ENCODE results near the gene NUBPL.
"Not testable (repeated sequence)": the region's sequence is repeated elsewhere in the genome, so short reads cannot be mapped to it uniquely, and the experiment has no call there.

The NUBPL gene

DNA sequence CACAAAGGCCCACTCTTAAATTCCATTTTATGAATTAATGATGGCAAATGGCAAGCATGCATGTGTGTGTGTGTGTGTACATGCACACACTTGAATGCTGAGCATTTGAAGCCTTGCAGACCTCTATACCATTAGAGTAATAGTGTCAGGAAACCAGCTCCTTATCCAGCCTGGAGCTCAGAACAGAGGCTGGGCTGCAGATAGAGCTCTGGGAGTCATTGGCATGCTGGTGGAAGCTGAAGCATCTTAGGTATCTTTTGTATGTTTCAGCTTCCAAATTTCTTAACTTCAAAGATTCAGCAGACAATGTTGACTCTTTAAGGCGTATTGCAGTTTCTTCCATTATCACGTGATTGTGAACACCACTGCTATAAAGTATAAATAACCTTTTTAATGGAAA is 323.0 kb downstream of the NUBPL start:
- DNase-seq: no peak

DNA sequence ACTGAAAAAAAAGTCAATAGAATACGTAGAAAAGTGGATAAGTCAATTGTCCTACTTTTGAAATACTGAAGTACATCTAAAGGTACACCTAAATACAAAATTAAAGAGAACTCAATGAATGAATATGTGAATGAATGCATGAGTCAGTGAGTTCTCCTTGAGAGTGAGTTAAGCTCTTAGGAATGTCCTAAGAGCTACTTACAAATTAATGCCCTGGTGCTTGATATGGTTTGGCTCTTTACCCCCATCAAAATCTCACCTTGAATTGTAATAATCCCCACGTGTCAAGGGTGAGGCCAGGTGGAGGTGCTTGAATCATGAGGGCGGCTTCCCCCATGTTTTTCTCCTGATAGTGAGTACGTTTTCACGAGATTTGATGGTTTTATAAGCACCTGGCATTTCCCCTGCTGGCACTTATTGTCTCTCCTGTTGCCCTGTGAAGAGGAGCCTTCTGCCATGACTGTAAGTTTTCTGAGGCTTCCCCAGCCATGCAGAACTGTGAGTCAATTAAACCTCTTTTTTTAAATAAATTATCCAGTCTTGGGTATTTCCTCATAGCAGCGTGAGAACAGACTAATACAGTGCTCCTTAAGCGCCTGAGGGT is 323.7 kb downstream of the NUBPL start:
- DNase-seq: no peak

DNA sequence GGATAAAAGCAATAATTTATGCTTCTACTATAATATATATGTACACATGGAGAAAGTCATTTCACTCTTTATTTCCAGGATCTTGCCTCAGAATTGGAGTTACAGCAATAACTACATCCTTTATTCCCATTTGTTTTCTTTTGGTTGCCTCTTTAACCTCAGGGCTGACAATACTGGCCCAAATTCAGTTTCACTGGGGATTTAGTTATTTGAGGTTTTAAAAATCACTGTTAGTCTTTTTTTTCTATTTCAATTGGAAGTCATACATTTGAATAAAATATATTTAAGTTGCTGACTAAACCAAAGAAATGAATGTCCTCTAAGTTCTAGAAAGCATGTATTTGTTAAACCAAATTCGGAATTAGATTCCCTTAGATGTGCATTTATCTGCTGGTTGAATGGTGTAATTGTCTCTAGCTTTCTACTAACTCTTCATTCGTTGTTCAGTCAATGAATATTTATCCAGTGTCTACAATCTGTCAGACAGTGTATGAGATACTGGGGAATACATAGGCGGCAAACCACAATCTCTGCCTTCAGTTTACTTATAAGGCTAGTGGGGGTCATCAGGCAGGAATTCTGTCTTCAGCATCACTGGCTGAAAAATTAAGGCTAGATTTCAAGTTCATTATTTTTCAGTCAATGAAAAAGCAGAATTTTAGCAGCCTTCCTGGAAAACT is 325.1 kb downstream of the NUBPL start:
- peak; percentile 49 for DNase-seq

DNA sequence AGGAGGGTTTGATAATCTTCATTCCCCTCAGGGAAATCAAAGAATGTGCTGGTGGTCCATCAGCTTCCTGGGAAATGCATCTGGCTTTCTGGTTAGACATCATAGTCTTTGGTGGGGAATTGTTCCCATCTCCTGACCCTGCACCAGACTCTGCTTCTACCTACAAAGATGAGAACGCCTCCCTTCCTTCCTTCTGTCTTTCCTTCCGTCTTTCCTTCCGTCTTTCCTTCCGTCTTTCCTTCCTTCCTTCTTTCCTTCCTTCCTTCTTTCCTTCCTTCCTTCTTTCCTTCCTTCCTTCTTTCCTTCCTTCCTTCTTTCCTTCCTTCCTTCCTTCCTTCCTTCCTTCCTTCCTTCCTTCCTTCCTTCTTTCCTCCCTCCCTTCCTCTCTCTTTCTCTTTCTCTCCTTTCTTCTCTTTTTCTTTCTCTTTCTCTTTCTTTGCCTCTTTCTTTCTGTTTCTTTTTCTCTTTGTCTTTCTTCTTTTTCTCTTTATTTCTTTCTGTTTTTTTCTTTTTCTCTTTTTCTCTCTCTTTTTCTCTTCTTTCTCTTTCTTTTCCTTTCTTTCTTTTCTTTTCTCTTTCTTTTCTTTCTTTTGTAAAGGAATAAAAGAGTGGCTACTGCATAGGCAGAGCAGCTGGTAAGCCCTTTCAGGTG is 326.9 kb downstream of the NUBPL start:
- no peak for DNase-seq

DNA sequence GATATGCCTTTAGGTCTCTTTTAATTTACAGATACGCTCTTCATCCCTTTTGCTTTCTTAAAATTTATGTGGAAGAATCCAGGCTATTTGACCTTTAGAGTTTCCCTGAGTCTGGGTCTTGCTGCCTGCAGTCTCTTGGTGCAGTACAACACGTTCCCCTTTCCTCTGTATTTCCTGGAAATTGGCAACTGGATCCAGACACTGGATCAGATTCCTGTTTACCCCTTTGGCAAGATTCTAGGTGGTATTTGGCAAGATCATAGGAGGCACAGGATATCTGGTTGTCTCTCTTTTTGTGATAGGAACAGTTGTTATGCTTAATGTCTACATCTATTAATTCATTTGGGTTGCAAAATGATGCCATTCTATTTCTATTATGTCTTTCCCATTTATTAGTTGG is 328.1 kb downstream of the NUBPL start:
- no peak for DNase-seq

DNA sequence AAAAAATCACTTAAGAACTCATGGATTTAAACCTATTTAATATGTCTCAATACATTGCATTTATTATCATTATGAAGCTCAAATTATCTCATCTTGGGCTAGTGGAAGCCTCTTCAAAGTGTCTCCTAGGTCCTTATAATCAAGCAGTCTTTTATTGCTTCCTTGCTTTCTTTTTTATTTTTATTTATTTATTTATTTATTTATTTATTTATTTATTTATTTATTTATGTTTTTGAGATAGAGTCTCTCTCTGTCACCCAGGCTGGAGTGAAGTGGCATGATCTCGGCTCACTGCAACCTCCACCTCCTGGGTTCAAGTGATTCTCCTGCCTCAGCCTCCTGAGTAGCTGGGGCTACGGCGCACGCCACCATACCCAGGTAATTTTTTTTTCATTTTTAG is 329.0 kb downstream of the NUBPL start:
- DNase-seq: not testable (repeated sequence)

DNA sequence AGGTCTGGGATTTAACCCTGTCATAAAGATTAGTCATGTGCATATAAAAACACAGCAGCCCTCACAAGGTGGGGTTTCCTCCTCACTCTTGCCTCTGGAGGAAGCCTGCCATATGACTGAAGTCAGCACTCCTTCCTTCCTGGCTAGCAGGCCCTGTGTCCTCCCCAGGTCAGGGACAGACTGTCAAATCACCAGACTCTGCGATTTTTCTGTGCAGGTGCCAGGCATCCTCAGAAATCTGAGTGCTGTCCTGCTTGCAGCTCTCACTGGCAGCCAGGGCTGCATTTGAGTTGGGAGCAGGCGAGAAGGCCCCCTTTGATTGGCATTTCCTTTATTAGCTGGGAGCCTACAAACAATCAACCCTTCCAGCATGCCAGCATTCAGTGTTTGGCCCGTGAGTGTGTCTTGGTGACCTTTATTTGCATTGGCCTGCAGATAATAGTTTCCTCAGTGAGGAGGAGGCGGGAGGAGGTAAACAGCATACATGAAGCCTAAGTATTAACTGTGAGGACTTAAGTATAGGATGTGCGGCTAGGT is 332.1 kb downstream of the NUBPL start:
- no peak for DNase-seq

DNA sequence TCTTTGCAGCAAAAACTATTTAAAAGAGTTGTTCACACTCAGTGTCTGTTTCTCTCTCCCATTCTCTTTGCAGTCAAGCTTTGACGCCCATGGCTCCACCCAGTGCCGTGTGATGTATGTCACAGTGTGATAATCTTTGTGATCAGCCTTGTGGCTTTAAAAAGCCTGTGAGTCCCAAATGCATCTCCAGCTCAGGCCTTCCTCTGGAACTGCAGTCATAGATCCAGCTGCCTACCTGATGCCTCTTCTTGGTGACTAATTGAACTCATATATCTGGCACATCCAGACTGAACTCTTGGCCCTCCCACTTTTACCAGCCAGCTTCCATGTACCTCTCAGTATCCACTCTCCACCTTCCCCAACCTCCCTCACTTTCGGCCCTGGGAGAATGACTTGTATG is 333.1 kb downstream of the NUBPL start:
- no peak for DNase-seq

DNA sequence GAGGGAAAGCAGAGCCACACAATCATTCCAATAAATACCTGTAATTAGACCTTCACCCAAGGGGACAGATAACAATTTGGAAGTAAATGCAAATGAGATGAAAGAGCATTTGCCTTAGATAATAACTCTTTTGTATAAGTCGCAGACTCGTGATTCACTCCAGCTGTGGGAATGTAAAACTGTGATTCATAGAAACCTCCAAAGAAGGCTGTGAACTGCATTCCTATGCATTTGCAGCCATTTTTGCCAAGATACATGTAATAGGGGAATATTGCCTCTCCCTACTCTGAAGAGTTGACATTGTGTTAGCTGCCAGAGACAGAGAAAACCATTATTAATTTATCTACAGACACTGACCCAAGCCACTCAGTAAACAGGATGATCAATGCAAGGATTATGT is 334.0 kb downstream of the NUBPL start:
- peak; percentile 85 for DNase-seq

DNA sequence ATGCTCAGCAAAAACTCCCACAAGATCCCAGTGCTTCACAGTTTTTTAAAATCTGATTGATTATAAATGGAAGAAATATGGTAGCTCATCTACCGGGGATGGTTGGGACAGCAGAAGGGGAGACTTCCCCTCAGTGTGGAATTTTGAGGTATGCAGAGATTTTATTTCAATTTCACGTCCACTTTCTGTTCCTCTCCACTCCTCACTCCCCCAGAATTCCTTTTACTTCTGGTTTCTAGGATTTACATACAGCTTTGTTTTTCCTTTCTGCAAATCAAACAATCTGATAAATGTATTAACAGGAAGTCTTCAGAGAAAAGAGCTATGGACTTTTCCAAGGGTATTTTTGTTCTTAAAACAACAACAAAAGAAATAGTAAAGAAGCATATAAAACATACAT is 334.4 kb downstream of the NUBPL start:
- DNase-seq: no peak

DNA sequence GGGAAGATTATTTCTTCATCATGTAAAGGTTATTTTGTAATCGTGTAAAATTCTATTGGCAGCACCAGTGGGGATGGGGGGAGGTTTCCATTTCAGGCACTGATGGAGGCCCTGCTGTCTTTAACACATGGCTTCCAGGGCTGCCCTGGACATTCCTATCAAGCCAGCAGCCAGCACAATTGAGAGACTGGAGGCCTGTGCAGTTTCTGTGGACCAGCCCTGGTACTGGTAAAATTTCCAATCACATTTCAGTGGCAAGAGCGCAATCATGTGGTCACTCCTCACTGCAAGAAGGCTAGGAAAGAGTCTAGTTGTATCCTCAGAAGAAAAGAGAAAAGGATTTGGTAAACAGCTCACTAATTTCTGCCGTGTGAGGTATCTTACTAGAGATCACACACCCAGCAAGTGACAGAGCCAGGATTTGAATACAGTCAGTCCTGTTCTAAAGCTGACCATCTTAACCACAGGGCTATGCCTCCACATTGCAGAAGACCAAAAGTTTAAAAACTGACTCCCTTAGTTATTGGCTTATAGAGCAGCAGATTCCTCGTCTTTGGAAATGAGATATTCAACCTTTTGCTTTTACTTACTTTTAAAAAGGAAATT is 336.5 kb downstream of the NUBPL start:
- peak; percentile 49 for DNase-seq

DNA sequence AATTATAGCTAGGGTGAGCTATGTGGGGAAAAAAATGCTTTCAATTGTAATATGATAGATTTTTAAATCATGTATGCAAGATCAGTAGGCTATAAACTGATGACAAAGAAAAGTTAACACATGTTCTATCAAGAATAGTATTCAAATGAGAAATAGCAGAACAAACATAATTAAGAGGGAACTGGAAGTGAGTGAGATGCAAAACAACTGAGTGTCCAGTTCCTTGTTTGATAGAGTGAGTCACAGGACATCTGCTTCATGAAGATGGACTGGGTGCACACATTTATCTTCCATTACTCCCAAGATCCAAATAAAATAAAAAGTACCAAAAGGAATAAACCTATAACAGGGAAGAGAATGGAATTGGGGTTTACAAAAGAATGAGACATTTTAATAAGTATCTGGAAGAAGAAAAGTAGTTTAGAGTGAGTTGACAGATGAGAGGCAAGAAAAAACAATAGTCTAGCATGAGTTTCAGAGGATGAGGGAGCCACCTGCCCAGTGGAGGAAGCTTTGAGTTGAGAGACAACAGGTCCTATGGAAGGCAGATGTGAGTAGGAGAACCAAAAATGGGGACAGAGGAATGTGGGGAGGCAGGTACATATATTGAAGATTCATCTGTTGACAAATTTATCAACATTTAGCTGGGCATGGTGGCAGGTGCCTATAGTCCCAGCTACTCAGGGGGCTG is 337.8 kb downstream of the NUBPL start:
- DNase-seq: no peak

DNA sequence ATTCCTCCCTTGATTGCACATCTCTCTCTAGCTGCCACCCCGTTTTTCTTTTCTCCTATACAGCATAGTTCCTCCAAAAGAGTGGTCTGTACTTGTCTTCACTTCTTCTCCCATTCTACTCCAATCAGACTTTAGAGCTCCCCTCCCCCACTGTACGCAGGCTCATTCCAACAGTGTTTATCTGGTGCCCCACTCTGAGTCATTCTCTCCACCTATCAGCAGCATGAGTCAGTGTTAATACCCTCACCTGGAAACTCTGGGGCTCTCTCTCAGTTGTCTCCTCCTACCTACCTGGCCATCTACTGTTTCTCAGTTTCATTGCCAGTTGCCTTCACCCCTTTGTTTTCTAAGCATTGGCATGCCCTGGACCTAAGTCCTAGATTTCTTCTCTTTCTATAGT is 340.8 kb downstream of the NUBPL start:
- no peak for DNase-seq

DNA sequence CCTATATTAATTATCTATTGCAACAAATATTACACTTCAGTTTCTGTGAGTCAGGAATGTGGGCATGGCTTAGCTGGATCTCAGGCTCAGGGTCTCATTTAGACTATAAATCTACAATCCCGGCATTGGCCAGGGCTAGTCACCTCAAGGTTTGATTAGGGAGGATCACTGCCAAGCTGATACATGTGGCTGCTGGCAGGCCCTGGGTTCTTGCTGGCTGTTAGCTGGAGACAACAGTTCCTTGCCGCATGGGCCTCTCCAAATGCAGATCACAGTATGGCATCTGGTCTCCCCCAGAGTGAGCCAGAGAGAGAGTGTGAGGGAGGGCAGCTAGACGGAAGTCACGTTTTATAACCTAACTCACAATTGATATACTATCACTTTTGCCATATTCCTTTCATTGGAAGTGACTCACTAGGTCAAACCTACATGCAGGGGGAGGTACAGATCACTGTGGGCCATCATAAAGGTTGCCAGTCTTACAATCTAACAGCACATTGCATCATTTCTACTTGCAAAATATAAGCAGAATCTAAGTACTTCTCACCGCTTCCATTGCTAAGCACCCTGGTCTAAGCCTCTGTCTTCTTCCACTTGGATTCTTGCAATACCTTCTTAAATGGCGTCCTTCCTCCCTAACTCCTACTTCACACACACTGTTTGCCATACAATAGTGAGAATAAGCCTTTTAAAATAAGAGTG is 341.9 kb downstream of the NUBPL start:
- no peak for DNase-seq

DNA sequence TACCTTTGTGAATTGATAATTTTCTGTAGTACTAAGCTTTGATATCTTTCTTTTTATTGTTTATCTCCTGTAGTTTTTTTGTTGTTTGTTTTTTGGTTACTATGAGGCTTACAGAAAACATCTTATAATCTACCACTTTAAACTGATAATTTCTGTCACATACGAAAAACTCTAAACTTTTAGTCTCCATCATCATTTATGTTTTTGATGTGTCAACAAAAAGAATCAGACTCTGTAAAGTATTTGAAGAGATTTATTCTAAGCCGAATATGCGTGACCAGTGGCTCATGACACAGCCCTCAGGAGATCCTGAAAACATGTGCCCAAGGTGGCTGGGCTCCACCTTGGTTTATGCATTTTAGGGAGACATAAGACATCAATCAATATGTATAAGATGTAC is 348.8 kb downstream of the NUBPL start:
- DNase-seq: no peak
